Adrenal gland (tissue), 5 donors: Measurements from ENCODE around the gene DNALI1.

Experiments used
- CTCF ChIP-seq, 6 experiments: fragments of 450-650 bp in 4 of 6; fragments of 200-600 bp in 2 of 6; sonication (generic) in 1 of 6; IDR thresholded peaks; 1 replicate in 5 of 6; 2 replicates in 1 of 6; pipeline versions ENCODE4 v1.5.1 to v1.8.0; 2016 to 2021; ENCODE audit warnings: antibody characterized with exemption in 6 of 6, mild to moderate bottlenecking in 2 of 6, moderate library complexity in 1 of 6
- POLR2A ChIP-seq, 2 donors: fragments of 450-650 bp; IDR thresholded peaks; one replicate each; pipeline ENCODE4 v1.6.1; 2017; ENCODE audit warnings: antibody characterized with exemption in 2 of 2, mild to moderate bottlenecking in 2 of 2, moderate library complexity in 1 of 2
- donor health status: DM: no; HTN: no; CAD: no.

- TF ChIP-seq POLR2A (IDR thresholded peaks at IDR 0.05) (no peak), CTCF (IDR thresholded peaks at IDR 0.05) (no peak)
These were observed 19.0 kb downstream of the DNALI1 start for GRCh38 chr1:37575692-37576091.
